Vagina (tissue), 2 donors: ENCODE results near the gene SCLT1.

Experiments used
- POLR2A ChIP-seq, 2 donors: fragments of 450-650 bp; IDR thresholded peaks; one replicate each; pipeline ENCODE4 v1.6.1; 2017; ENCODE audit warnings: antibody characterized with exemption in 2 of 2, mild to moderate bottlenecking in 2 of 2, moderate library complexity in 2 of 2
- POLR2AphosphoS5 ChIP-seq, 2 donors: sonication (generic); formaldehyde crosslinking; IDR thresholded peaks; one replicate each; pipeline ENCODE4 v1.9.0; 2017; ENCODE audit warnings: antibody characterized with exemption in 2 of 2, mild to moderate bottlenecking in 2 of 2, low read depth in 1 of 2; ENCODE audit not compliant: insufficient read depth in 1 of 2
- TF ChIP-seq, protein P1 (sequence below), 3 experiments: fragments of 450-650 bp in 2 of 3; fragments of 200-600 bp in 1 of 3; sonication (generic) in 1 of 3; IDR thresholded peaks; one replicate each; pipeline ENCODE4 v1.5.1; 2017 to 2019; ENCODE audit warnings: antibody characterized with exemption in 3 of 3, mild to moderate bottlenecking in 2 of 3, moderate library complexity in 2 of 3

DNA sequence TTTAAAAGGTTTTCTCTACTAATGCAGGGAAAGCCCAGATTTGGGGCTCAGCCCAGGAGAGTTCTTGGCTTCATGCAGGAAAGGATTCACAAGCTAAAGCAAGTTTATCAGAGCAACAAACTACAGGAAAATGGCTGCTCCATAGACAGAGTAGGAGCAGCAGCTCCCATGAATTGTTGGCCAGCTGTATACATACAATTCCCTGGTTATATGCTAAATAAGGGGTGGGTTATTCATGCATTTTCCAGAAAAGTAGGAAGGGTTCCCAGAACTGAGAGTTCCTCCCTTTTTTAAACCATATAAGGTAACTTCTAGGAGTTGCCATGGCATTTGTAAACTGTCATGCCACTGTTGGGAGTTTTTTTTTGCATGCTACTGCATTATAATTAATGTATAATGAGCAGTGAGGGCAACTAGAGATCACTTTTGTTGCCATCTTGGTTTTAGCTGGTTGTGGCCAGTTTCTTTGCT lies 5.2 kb upstream of the SCLT1 start:
- no peak for TF ChIP-seq POLR2A (IDR thresholded peaks at IDR 0.05)
- TF ChIP-seq, protein P1, sequence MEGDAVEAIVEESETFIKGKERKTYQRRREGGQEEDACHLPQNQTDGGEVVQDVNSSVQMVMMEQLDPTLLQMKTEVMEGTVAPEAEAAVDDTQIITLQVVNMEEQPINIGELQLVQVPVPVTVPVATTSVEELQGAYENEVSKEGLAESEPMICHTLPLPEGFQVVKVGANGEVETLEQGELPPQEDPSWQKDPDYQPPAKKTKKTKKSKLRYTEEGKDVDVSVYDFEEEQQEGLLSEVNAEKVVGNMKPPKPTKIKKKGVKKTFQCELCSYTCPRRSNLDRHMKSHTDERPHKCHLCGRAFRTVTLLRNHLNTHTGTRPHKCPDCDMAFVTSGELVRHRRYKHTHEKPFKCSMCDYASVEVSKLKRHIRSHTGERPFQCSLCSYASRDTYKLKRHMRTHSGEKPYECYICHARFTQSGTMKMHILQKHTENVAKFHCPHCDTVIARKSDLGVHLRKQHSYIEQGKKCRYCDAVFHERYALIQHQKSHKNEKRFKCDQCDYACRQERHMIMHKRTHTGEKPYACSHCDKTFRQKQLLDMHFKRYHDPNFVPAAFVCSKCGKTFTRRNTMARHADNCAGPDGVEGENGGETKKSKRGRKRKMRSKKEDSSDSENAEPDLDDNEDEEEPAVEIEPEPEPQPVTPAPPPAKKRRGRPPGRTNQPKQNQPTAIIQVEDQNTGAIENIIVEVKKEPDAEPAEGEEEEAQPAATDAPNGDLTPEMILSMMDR (IDR thresholded peaks at IDR 0.05) = no peak
- no peak for TF ChIP-seq POLR2AphosphoS5 (IDR thresholded peaks at IDR 0.05; ENCODE audit: insufficient read depth in 1 of 2, low read depth in 1 of 2)
